CD8-positive, alpha-beta memory T cell (primary cell): ENCODE data around the gene CCDC92B. TPM values are rescaled to one million over a fixed set of nuclear protein-coding genes. Genes with fewer than 3 reads are reported as not detected.

ENCODE experiments used
- CTCF ChIA-PET: fragments of 350-600 bp; sonication (Branson Sonifier 250); formaldehyde crosslinking; loops from one replicate; lab custom pipeline; 2021; ENCODE audit warnings: antibody characterized with exemption; lab: Charles Lee
- POLR2A ChIA-PET: fragments of 350-600 bp; sonication (Branson Sonifier 250); formaldehyde crosslinking; loops from one replicate; lab custom pipeline; 2021; ENCODE audit warnings: antibody characterized with exemption; lab: Charles Lee
- DNase-seq, 5 donors: peaks; one replicate each; pipeline versions ENCODE4 v3.0.0 to v3.0.0-alpha.2; 2020 to 2022; ENCODE audit warnings: mixed read lengths in 1 of 5
- H3K27ac ChIP-seq: one replicate; pipeline ENCODE4 v1.7.0; 2013; ENCODE audit warnings: low read depth, mild to moderate bottlenecking, low read length, moderate library complexity
- H3K27me3 ChIP-seq: 2 replicates; pipeline ENCODE4 v1.7.0; 2013; ENCODE audit warnings: low read length, mild to moderate bottlenecking; ENCODE audit not compliant: insufficient read depth, poor library complexity, severe bottlenecking
- H3K36me3 ChIP-seq: 2 replicates; pipeline ENCODE4 v1.7.0; 2013; ENCODE audit warnings: mild to moderate bottlenecking, low read length, moderate library complexity; ENCODE audit not compliant: insufficient read depth
- H3K4me1 ChIP-seq: 2 replicates; pipeline ENCODE4 v1.7.0; 2013; ENCODE audit warnings: mild to moderate bottlenecking, low read length, moderate library complexity; ENCODE audit not compliant: insufficient read depth
- H3K4me3 ChIP-seq: 2 replicates; pipeline ENCODE4 v1.7.0; 2013; ENCODE audit warnings: mild to moderate bottlenecking, low read length
- H3K9me3 ChIP-seq: 2 replicates; pipeline ENCODE4 v1.7.0; 2013; ENCODE audit warnings: mild to moderate bottlenecking, low read length
- H3K27ac Mint-ChIP-seq, 8 donors: one replicate each; pipeline ENCODE4 v1.8.0; 2020 to 2021; ENCODE audit warnings: mixed read lengths in 8 of 8, mild to moderate bottlenecking in 6 of 8, inconsistent platforms in 3 of 8, moderate library complexity in 3 of 8
- H3K27me3 Mint-ChIP-seq, 2 donors: one replicate each; pipeline ENCODE4 v1.8.0; 2020 to 2021; ENCODE audit warnings: mixed read lengths in 2 of 2, mild to moderate bottlenecking in 1 of 2, moderate library complexity in 1 of 2
- H3K36me3 Mint-ChIP-seq, 3 donors: one replicate each; pipeline ENCODE4 v1.8.0; 2020 to 2021; ENCODE audit warnings: mixed read lengths in 3 of 3, inconsistent platforms in 1 of 3, mild to moderate bottlenecking in 1 of 3
- H3K4me1 Mint-ChIP-seq, 3 donors: one replicate each; pipeline ENCODE4 v1.8.0; 2020 to 2021; ENCODE audit warnings: mixed read lengths in 3 of 3, inconsistent platforms in 1 of 3, mild to moderate bottlenecking in 1 of 3
- H3K4me3 Mint-ChIP-seq, 7 donors: one replicate each; pipeline ENCODE4 v1.8.0; 2020 to 2021; ENCODE audit warnings: mixed read lengths in 7 of 7, mild to moderate bottlenecking in 6 of 7, moderate library complexity in 4 of 7, inconsistent platforms in 2 of 7
- H3K9me3 Mint-ChIP-seq, 5 donors: one replicate each; pipeline ENCODE4 v1.8.0; 2020 to 2022; ENCODE audit warnings: mixed read lengths in 5 of 5, mild to moderate bottlenecking in 3 of 5, moderate library complexity in 2 of 5, inconsistent platforms in 1 of 5
- polyA plus RNA-seq: library from polyadenylated mRNA; unstranded; fragments of 300-500 nt; fragmentation: Illumina TruSeq; gene quantifications from one replicate; pipeline ENCODE4 v1.2.3, GENCODE V29; 2021
- total RNA-seq, 2 experiments: library from RNA; stranded (reverse); gene quantifications; one replicate each; pipeline ENCODE4 v1.2.3, GENCODE V29; 2021

Gene CCDC92B
- total and polyA plus RNA-seq, 3 experiments from 2014 or later: 0.07 TPM; not detected in 2

DNA sequence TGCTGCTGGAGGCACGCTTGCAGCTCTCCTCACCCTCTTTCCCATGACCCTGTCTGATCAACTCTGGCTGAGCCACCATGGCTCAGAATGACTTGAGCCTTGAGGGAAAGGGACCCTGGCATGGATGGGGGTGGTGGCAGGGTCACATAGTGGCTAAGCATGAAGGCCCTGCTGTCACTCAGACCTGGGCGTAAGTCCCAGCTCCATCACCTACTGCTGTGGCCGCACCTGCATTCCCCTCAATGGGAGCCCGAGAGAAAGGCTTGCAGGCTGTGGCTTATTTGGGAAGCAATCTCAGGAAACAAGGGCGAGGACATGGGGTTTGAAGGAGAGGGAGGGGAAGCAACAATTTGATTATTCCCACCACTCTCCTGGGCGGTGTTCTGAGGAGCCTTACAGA lies 29.0 kb upstream of the CCDC92B start:
- Histone ChIP-seq H3K27ac (no peak overlapping the region), H3K9me3 (no peaks in the 10 kb centered on the region), H3K4me3 (no peak overlapping the region), H3K27me3 (peaks cover 22% of the 10 kb centered on the region), H3K4me1 (peaks cover 3% of the 10 kb centered on the region), H3K36me3 (no peaks in the 10 kb centered on the region)
- Mint-ChIP-seq H3K4me3 (no peak overlapping the region), H3K36me3 (no peaks in the 10 kb centered on the region), H3K9me3 (peaks cover 0 to 2% (median 0%) of the 10 kb centered on the region in 5 donors), H3K27me3 (peaks cover 31 to 34% of the 10 kb centered on the region in 2 donors), H3K4me1 (peaks cover 5 to 15% (median 13%) of the 10 kb centered on the region in 3 donors), H3K27ac (no peak overlapping the region)
- ChIA-PET POLR2A (interaction anchor here (0.6 kb wide), 1 partner anchor 16 kb away, joined by 3 read pairs; no protein-coding TSS in a partner anchor), CTCF (interaction anchor here (1.5 to 3.2 kb wide), 2 partner anchors 8 to 59 kb away, joined by 4 to 14 read pairs; no protein-coding TSS in a partner anchor)
- DNase-seq: no peak

DNA sequence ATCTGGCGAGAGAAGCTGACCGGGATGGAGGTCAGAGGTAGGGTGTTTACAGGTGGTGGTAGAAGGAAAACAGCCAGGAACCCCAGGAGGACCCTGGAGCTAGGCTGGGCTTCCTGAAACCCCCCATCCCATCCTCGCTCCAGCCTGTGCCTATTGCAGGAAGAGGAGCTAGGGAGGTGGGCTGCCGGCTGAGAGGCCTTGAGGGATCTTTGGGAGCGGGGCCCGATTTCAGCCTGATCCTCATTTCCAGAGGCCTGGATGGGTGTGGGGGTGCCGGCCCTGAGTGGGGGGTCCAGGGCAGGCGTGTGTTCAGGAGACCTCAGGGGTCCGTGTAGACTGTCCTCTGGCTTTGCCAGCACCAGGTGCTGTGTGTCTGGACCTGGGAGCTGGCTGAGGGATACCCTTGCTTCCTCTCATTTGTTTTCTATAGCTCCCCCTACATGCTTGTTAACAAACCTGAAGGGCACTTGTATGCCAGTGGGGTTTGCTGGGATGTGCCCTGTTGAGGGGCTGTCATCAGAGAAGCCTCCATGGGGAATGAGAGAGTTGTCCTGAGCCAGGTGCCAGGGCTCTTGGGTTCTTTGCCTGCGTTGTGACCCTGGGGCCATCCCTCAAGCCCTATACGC lies 27.9 kb upstream of the CCDC92B start:
- Histone ChIP-seq H3K36me3 (no peaks in the 10 kb centered on the region), H3K27ac (no peak overlapping the region), H3K4me3 (no peak overlapping the region), H3K4me1 (peaks cover 3% of the 10 kb centered on the region), H3K9me3 (no peaks in the 10 kb centered on the region), H3K27me3 (peaks cover 22% of the 10 kb centered on the region)
- Mint-ChIP-seq H3K9me3 (peaks cover 0 to 2% (median 0%) of the 10 kb centered on the region in 5 donors), H3K36me3 (peaks cover 0 to 6% (median 0%) of the 10 kb centered on the region in 3 donors), H3K27ac (peak overlapping the region in 1 of 8 donors; percentile 37), H3K4me3 (peak overlapping the region in 5 of 7 donors; percentile 58 to 66 (median 60)), H3K4me1 (peaks cover 5 to 15% (median 13%) of the 10 kb centered on the region in 3 donors), H3K27me3 (peaks cover 33 to 44% of the 10 kb centered on the region in 2 donors)
- DNase-seq: no peak
- POLR2A ChIA-PET: no interaction called here
- CTCF ChIA-PET: interaction anchor here (1.1 to 3.2 kb wide), 2 partner anchors 9 to 14 kb away, joined by 4 to 14 read pairs; no protein-coding TSS in a partner anchor

DNA sequence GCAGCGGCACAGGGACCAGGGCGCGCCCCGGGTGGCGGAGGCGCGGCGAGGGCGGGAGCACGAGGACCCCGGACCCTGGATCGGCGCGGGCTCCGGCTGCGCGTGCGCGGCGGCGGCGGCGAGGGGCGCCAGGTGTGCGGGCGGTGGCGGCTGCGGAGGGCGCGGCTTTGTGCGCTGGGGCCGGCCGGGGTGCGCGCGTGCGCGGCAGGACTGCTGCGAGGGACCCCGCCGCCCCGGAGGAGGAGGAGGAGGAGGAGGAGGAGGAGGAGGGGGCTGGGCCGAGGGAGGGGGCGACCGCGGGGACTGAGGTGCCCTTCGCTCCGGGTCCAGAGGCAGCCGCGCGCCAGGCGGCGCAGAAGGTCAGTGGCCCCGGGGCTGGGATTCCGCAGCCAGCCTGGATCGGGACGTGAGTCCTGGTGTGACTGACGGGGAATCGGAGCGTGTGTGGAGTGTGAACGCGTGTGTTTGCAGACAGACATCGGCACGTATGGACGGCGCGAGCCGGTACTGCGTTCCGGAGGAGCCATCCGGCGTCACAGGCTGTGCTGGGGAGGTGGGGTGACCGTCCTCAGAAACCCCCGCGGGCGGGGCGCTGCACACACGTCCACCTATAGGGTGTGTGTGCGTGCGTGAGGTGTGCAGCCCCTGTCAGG lies 27.3 kb upstream of the CCDC92B start:
- DNase-seq: no peak
- POLR2A ChIA-PET: no interaction called here

DNA sequence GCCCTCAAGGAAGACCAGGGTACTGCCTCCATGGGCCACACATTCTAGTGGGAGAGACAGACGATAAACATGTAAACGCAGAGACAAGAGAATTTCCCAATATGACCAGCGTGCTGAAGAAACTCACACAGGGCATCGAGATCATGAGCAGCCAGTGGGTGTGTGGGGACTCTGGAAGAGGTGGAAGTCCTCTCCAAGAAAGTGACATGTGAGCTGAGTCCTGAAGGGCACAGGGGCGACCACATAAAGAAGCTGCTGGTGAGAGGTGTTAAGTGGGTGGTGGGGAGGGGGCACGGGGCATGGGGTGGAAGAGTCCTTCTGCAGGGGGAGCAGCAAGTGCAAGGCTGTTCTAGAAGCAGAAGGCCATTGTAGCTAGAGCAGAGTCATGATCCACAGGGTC lies 25.8 kb upstream of the CCDC92B start:
- Mint-ChIP-seq H3K4me3 (peak overlapping the region in 3 of 7 donors; percentile 15 to 48 (median 34)), H3K36me3 (peaks cover 0 to 6% (median 0%) of the 10 kb centered on the region in 3 donors), H3K9me3 (peaks cover 0 to 2% (median 0%) of the 10 kb centered on the region in 5 donors), H3K27me3 (peaks cover 30 to 48% of the 10 kb centered on the region in 2 donors), H3K27ac (no peak overlapping the region), H3K4me1 (peaks cover 5 to 15% (median 6%) of the 10 kb centered on the region in 3 donors)
- H3K4me1 ChIP-seq: peaks cover 3% of the 10 kb centered on the region
- no peaks in the 10 kb centered on the region for H3K36me3 ChIP-seq
- no peak for DNase-seq
- no peak overlapping the region for H3K27ac ChIP-seq
- no peak overlapping the region for H3K4me3 ChIP-seq
- no peaks in the 10 kb centered on the region for H3K9me3 ChIP-seq
- ChIA-PET CTCF (interaction anchor here (3.2 kb wide), 1 partner anchor 11 kb away, joined by 14 read pairs; no protein-coding TSS in a partner anchor), POLR2A (no interaction called here)
- peaks cover 22% of the 10 kb centered on the region for H3K27me3 ChIP-seq

More for the DNA sequence above, 27.3 kb upstream of the CCDC92B start:
- no peaks in the 10 kb centered on the region for H3K36me3 ChIP-seq
- Mint-ChIP-seq H3K4me1 (peaks cover 5 to 15% (median 13%) of the 10 kb centered on the region in 3 donors), H3K4me3 (peak overlapping the region in 5 of 7 donors; percentile 58 to 66 (median 60)), H3K27me3 (peaks cover 33 to 44% of the 10 kb centered on the region in 2 donors), H3K27ac (peak overlapping the region in 1 of 8 donors; percentile 37), H3K36me3 (peaks cover 0 to 6% (median 0%) of the 10 kb centered on the region in 3 donors), H3K9me3 (peaks cover 0 to 2% (median 0%) of the 10 kb centered on the region in 5 donors)
- peaks cover 22% of the 10 kb centered on the region for H3K27me3 ChIP-seq
- no peaks in the 10 kb centered on the region for H3K9me3 ChIP-seq
- CTCF ChIA-PET: interaction anchor here (1.1 to 3.2 kb wide), 2 partner anchors 10 to 15 kb away, joined by 4 to 14 read pairs; no protein-coding TSS in a partner anchor
- peaks cover 3% of the 10 kb centered on the region for H3K4me1 ChIP-seq
- no peak overlapping the region for H3K27ac ChIP-seq
- H3K4me3 ChIP-seq: no peak overlapping the region

DNA sequence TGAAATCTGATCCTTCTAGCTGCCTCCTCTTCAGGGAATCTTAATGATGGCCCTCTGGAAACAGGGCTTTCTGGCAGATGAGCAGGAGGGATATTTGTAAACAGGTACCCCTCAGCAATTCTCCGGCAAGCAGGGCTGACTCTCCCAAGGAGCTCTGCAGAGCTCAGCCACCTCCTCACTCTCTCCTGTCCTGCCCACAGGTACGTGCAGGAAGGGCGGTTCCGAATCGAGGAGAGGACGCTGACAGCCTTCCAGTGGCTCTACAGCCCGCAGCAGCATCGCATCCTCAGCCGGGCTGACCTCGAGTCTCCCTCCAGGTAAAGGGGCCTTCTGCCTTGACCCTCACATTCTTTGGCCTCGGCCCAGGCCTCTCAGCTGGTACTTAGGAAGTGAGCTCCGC lies 20.7 kb upstream of the CCDC92B start:
- no peak overlapping the region for H3K4me3 Mint-ChIP-seq
- Histone ChIP-seq H3K4me3 (no peak overlapping the region), H3K9me3 (no peaks in the 10 kb centered on the region), H3K36me3 (no peaks in the 10 kb centered on the region), H3K4me1 (no peaks in the 10 kb centered on the region), H3K27me3 (no peaks in the 10 kb centered on the region), H3K27ac (no peak overlapping the region)
- no peak for DNase-seq
- peaks cover 0 to 6% (median 0%) of the 10 kb centered on the region in 3 donors for H3K36me3 Mint-ChIP-seq
- no peak overlapping the region for H3K27ac Mint-ChIP-seq
- POLR2A ChIA-PET: no interaction called here
- H3K4me1 Mint-ChIP-seq: peaks cover 0 to 2% (median 0%) of the 10 kb centered on the region in 3 donors
- H3K27me3 Mint-ChIP-seq: peaks cover 22 to 38% of the 10 kb centered on the region in 2 donors
- CTCF ChIA-PET: interaction anchor here (1.8 kb wide), 1 partner anchor 16 kb away, joined by 4 read pairs; no protein-coding TSS in a partner anchor
- H3K9me3 Mint-ChIP-seq: peaks cover 0 to 1% (median 0%) of the 10 kb centered on the region in 5 donors

DNA sequence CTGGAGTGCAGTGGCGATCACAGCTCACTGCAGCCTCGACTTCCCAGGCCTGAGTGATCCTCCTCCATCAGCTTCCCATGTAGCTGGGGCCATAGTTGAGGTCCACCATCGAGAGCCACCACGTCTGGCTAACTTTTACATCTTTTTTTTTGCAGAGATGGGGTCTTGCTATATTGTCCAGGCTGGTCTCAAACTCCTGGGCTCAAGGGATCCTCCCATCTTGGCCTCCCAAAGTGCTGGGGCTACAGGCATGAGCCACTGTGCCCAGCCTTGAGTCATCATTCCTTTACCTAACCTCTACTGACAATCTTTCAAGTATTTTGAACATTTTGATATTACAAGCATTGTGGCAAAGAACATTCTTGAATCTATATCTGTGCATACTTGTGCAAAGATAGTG lies 9.4 kb upstream of the CCDC92B start:
- Histone ChIP-seq H3K27ac (no peak overlapping the region), H3K9me3 (no peaks in the 10 kb centered on the region), H3K4me3 (no peak overlapping the region), H3K27me3 (peaks cover 13% of the 10 kb centered on the region), H3K4me1 (no peaks in the 10 kb centered on the region), H3K36me3 (no peaks in the 10 kb centered on the region)
- DNase-seq: no peak
- Mint-ChIP-seq H3K27ac (no peak overlapping the region), H3K36me3 (peaks cover 0 to 2% (median 0%) of the 10 kb centered on the region in 3 donors), H3K27me3 (peaks cover 40 to 47% of the 10 kb centered on the region in 2 donors), H3K4me1 (peaks cover 0 to 13% (median 6%) of the 10 kb centered on the region in 3 donors), H3K4me3 (no peak overlapping the region), H3K9me3 (peaks cover 0 to 2% (median 0%) of the 10 kb centered on the region in 5 donors)
- ChIA-PET POLR2A (no interaction called here), CTCF (no interaction called here)

DNA sequence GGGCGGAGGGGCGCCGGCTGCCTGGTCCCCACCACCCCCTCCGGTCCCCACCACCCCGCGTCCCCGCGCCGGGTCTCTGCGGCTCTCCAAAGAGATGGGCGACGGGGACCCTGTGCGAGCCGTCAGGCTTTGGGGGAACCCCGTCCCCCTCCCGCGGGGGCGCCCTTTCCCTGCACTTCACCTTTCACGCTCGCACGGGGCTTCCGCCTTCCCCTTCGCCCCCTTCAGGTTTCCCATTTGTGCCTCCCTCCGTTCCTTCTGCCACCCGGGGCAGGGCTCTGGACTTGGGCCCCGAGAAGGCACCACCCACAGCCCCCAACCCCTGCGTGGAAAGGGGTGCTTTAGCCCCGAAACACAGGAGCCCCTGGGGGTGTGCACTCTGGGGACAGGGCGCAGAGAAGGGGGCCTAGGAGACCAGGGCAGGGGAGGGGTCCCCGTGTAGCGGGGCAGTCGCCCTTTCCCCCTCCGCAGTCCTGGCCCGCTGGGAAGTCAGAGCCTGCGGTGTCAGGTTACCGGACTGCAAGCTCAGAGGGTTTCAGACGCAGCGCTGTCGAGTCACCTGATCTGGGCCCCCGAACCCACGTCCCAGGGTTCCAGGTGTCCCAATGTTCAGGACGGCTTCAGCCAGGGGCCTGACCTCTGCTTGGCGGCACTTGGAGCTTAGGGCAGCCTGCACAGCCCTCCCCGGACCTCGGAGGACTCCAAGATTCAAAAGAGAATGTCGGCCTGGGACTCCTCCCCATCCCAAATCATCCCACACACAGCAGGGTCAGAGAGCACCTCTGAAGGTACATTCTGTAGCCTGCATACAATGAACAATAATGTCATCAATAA lies 6.7 kb upstream of the CCDC92B start:
- Histone ChIP-seq H3K4me3 (no peak overlapping the region), H3K36me3 (no peaks in the 10 kb centered on the region), H3K9me3 (no peaks in the 10 kb centered on the region), H3K4me1 (no peaks in the 10 kb centered on the region), H3K27me3 (peaks cover 13% of the 10 kb centered on the region), H3K27ac (no peak overlapping the region)
- Mint-ChIP-seq H3K4me1 (peaks cover 0 to 13% (median 6%) of the 10 kb centered on the region in 3 donors), H3K27me3 (peaks cover 48% of the 10 kb centered on the region in 2 donors), H3K9me3 (peaks cover 0 to 2% (median 0%) of the 10 kb centered on the region in 5 donors), H3K36me3 (peaks cover 0 to 2% (median 0%) of the 10 kb centered on the region in 3 donors), H3K27ac (no peak overlapping the region), H3K4me3 (peak overlapping the region in 1 of 7 donors; percentile 12)
- CTCF ChIA-PET: no interaction called here
- POLR2A ChIA-PET: no interaction called here
- no peak for DNase-seq
